Esophagus muscularis mucosa (tissue), 4 donors: Measurements from ENCODE around the gene BORCS5.

Source experiments
- EP300 ChIP-seq: sonication (generic); formaldehyde crosslinking; IDR thresholded peaks from one replicate; pipeline ENCODE4 v1.6.1; 2017; ENCODE audit warnings: antibody characterized with exemption
- POLR2A ChIP-seq: fragments of 450-650 bp; IDR thresholded peaks from one replicate; pipeline ENCODE4 v1.6.1; 2017; ENCODE audit warnings: antibody characterized with exemption, moderate library complexity, mild to moderate bottlenecking, low read depth
- TF ChIP-seq, protein P1 (sequence below), 3 experiments: fragments of 200-600 bp in 2 of 3; fragments of 450-650 bp in 1 of 3; sonication (generic) in 2 of 3; IDR thresholded peaks; one replicate each; pipeline ENCODE4 v1.5.1; 2017 to 2019; ENCODE audit warnings: antibody characterized with exemption in 3 of 3, mild to moderate bottlenecking in 2 of 3, moderate library complexity in 1 of 3

DNA sequence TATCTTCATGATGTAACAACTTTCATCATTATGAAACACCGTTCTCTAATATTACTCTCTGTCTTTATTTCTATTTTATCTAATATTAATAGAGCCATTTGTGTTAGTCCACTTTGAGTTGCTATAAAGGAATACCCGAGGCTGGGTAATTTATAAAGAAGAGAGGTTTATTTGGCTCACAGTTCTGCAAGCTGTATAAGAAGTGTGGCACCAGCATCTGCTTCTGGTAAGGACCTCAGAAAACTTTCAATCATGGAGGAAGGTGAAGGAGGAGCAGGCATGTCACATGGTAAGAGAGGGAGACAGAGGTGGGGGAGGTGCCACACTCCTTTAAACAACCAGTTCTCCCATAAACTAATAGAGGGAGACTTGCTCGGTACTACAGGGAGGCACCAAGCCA is 25.1 kb downstream of the BORCS5 start:
- TF ChIP-seq, protein P1, sequence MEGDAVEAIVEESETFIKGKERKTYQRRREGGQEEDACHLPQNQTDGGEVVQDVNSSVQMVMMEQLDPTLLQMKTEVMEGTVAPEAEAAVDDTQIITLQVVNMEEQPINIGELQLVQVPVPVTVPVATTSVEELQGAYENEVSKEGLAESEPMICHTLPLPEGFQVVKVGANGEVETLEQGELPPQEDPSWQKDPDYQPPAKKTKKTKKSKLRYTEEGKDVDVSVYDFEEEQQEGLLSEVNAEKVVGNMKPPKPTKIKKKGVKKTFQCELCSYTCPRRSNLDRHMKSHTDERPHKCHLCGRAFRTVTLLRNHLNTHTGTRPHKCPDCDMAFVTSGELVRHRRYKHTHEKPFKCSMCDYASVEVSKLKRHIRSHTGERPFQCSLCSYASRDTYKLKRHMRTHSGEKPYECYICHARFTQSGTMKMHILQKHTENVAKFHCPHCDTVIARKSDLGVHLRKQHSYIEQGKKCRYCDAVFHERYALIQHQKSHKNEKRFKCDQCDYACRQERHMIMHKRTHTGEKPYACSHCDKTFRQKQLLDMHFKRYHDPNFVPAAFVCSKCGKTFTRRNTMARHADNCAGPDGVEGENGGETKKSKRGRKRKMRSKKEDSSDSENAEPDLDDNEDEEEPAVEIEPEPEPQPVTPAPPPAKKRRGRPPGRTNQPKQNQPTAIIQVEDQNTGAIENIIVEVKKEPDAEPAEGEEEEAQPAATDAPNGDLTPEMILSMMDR (IDR thresholded peaks at IDR 0.05) = no peak
- TF ChIP-seq POLR2A = no peak
- no peak for TF ChIP-seq EP300
